GM23338 (cell line): ENCODE results near the gene HDAC6. TPM values are rescaled to one million over a fixed set of nuclear protein-coding genes. Genes with fewer than 3 reads are reported as not detected.

Experiments used
- ATAC-seq: fragments of 200-7000 bp; cut with Tn5 transposase; 3 replicates; pipeline ENCODE4 v1.9.1; 2020
- DNase-seq: peaks from one replicate; pipeline ENCODE4 v3.0.0-alpha.2; 2015; ENCODE audit warnings: low spot score
- H2AFZ ChIP-seq: fragments of 200-600 bp; sonication (generic); 2 replicates; pipeline ENCODE4 v1.8.0; 2016; ENCODE audit warnings: antibody characterized with exemption, mild to moderate bottlenecking, moderate library complexity
- H3F3A ChIP-seq: fragments of 200-600 bp; sonication (generic); replicated peaks from 2 replicates; pipeline ENCODE4 v1.8.0; 2017; ENCODE audit warnings: antibody characterized with exemption, mixed run types, low read depth
- H3K27ac ChIP-seq: fragments of 200-600 bp; sonication (generic); 2 replicates; pipeline ENCODE4 v1.6.1; 2016; ENCODE audit warnings: low read depth
- H3K27me3 ChIP-seq: fragments of 200-600 bp; sonication (generic); 2 replicates; pipeline ENCODE4 v1.8.0; 2016; ENCODE audit warnings: mild to moderate bottlenecking, mixed run types, moderate library complexity; ENCODE audit not compliant: insufficient read depth
- H3K36me3 ChIP-seq: fragments of 200-600 bp; sonication (generic); 2 replicates; pipeline ENCODE4 v1.8.0; 2016; ENCODE audit warnings: mild to moderate bottlenecking; ENCODE audit not compliant: insufficient read depth
- H3K4me1 ChIP-seq: fragments of 200-600 bp; sonication (generic); 2 replicates; pipeline ENCODE4 v1.8.0; 2016; ENCODE audit warnings: mild to moderate bottlenecking, moderate library complexity; ENCODE audit not compliant: insufficient read depth
- H3K4me2 ChIP-seq: fragments of 200-600 bp; sonication (generic); 2 replicates; pipeline ENCODE4 v1.7.1; 2017; ENCODE audit warnings: mixed run types
- H3K4me3 ChIP-seq: fragments of 200-600 bp; sonication (generic); 2 replicates; pipeline ENCODE4 v1.6.1; 2016; ENCODE audit warnings: mixed run types
- H3K79me2 ChIP-seq: fragments of 200-600 bp; sonication (generic); replicated peaks from 2 replicates; pipeline ENCODE4 v1.8.0; 2017; ENCODE audit warnings: mild to moderate bottlenecking; ENCODE audit not compliant: insufficient read depth
- H3K9me2 ChIP-seq: fragments of 200-600 bp; sonication (generic); 2 replicates; pipeline ENCODE4 v1.8.0; 2017; ENCODE audit not compliant: insufficient read depth
- H4K20me1 ChIP-seq: fragments of 200-600 bp; sonication (generic); replicated peaks from 2 replicates; pipeline ENCODE4 v1.8.0; 2017; ENCODE audit warnings: mild to moderate bottlenecking; ENCODE audit not compliant: insufficient read depth
- H3K27ac Mint-ChIP-seq: 2 replicates; pipeline ENCODE4 v1.8.0; 2020; ENCODE audit warnings: inconsistent platforms, mild to moderate bottlenecking, moderate library complexity, mixed read lengths
- H3K27me3 Mint-ChIP-seq: 3 replicates; pipeline ENCODE4 v1.8.0; 2022; ENCODE audit warnings: low read depth, mild to moderate bottlenecking, moderate library complexity, mixed read lengths, inconsistent platforms; ENCODE audit not compliant: insufficient read depth, poor library complexity
- H3K36me3 Mint-ChIP-seq: 3 replicates; pipeline ENCODE4 v1.8.0; 2021; ENCODE audit warnings: low read depth, mild to moderate bottlenecking, inconsistent platforms, moderate library complexity, mixed read lengths
- H3K4me1 Mint-ChIP-seq: 3 replicates; pipeline ENCODE4 v1.8.0; 2020; ENCODE audit warnings: mild to moderate bottlenecking, inconsistent platforms, mixed read lengths
- H3K4me3 Mint-ChIP-seq: 3 replicates; pipeline ENCODE4 v1.8.0; 2021; ENCODE audit warnings: moderate library complexity, mild to moderate bottlenecking, inconsistent platforms, mixed read lengths
- H3K9me3 Mint-ChIP-seq: 3 replicates; pipeline ENCODE4 v1.8.0; 2020; ENCODE audit warnings: moderate library complexity, mild to moderate bottlenecking, inconsistent platforms, mixed read lengths
- CTCF ChIP-seq, 2 experiments: fragments of 200-600 bp in 1 of 2; sonication (generic) in 1 of 2; conservative IDR thresholded peaks; 2 replicates each; pipeline versions ENCODE4 v1.5.1 to v1.6.1; 2016 to 2017; ENCODE audit warnings: antibody characterized with exemption in 2 of 2, low read depth in 2 of 2, mild to moderate bottlenecking in 2 of 2, moderate library complexity in 1 of 2
- JUNB ChIP-seq: IDR thresholded peaks from one replicate; pipeline ENCODE4 v1.6.1; 2016; ENCODE audit warnings: antibody characterized with exemption; ENCODE audit not compliant: unreplicated experiment
- NANOG ChIP-seq: IDR thresholded peaks from 2 replicates; pipeline ENCODE4 v1.6.1; 2016; ENCODE audit warnings: antibody characterized with exemption, borderline replicate concordance
- POLR2AphosphoS5 ChIP-seq: IDR thresholded peaks from 2 replicates; pipeline ENCODE4 v1.6.1; 2016; ENCODE audit warnings: antibody characterized with exemption, low read depth
- REST ChIP-seq: IDR thresholded peaks from one replicate; pipeline ENCODE4 v1.6.1; 2018; ENCODE audit warnings: antibody characterized with exemption; ENCODE audit not compliant: unreplicated experiment
- ZNF114 ChIP-seq: fragments of 250-450 bp; sonication (Bioruptor Pico); IDR thresholded peaks from 2 replicates; pipeline ENCODE4 v1.5.0; 2020; ENCODE audit warnings: mild to moderate bottlenecking, moderate library complexity
- polyA plus RNA-seq: library from polyadenylated mRNA; unstranded; fragments of >200 nt; fragmentation: Nextera tagmentation; extraction: Ambion mirVana; gene quantifications from 2 replicates; pipeline ENCODE4 v1.2.1, GENCODE V29; 2016
- total RNA-seq: library from RNA; depleted of rRNA; stranded (reverse); fragments of >200 nt; shearing (Covaris generic); gene quantifications from 2 replicates; pipeline ENCODE4 v1.2.3, GENCODE V29; 2014
- TF ChIP-seq, protein P1 (sequence below): fragments of 250-450 bp; sonication (Bioruptor Pico); IDR thresholded peaks from 2 replicates; pipeline ENCODE4 v1.5.0; 2020; ENCODE audit warnings: mild to moderate bottlenecking, moderate library complexity
- TF ChIP-seq, protein P2 (sequence below): IDR thresholded peaks from 2 replicates; pipeline ENCODE4 v1.6.1; 2016; ENCODE audit warnings: antibody characterized with exemption

HDAC6 gene
- total and polyA plus RNA-seq, 2 experiments from 2014 or later, result 33.0 to 49.8 TPM

DNA sequence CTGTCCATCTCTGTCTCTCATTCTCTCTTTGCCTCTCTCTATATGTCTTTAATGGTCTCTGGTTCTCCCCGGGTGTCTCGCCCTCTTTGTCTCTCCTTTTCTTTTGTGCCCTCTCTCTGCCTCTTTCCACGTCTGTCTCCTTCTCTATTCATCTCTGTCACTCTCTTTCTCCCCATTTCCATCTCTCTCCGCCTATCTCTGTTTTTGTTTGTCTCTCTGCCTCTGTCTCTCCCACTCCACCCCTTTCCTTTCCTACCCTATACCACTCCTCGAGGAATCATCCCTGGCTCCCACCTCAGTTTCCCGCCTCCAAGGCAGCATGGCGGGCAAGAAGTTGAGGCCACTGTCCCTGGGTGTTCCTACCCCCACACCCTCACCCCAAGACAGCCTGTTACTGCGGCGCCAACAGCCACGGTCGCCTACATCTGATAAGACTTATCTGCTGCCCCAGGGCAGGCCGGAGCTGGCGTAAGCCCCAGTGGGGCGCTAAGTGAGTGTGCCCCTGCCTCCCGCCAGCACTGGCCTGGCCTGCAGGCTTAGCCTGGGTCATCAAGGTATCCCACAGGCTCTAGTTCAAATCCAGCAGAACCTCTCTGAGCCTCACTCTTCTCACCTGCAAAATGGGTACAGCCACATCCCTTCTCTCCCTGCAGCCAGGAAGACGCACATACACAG is 16.2 kb upstream of the HDAC6 start:
- Mint-ChIP-seq H3K4me3 (no peak overlapping the region), H3K36me3 (no peaks in the 10 kb centered on the region; the same call in 2 of the 3 replicates), H3K9me3 (no peaks in the 10 kb centered on the region; the same call in 1 of the 3 replicates), H3K27me3 (peaks cover 4% of the 10 kb centered on the region), H3K27ac (no peak overlapping the region), H3K4me1 (no peaks in the 10 kb centered on the region; the same call in 2 of the 3 replicates)
- ATAC-seq (no peak), DNase-seq (no peak)
- Histone ChIP-seq H3K4me3 (no peak overlapping the region), H4K20me1 (no peaks in the 10 kb centered on the region), H3K4me2 (no peak overlapping the region), H3K4me1 (no peaks in the 10 kb centered on the region), H2AFZ (no peak overlapping the region), H3K9me2 (no peaks in the 10 kb centered on the region), H3K36me3 (no peaks in the 10 kb centered on the region), H3F3A (no peaks in the 10 kb centered on the region), H3K27ac (no peak overlapping the region), H3K79me2 (no peaks in the 10 kb centered on the region), H3K27me3 (no peaks in the 10 kb centered on the region)
- no peak for TF ChIP-seq REST
- TF ChIP-seq ZNF114 (CRISPR knock-in tag), result no peak

DNA sequence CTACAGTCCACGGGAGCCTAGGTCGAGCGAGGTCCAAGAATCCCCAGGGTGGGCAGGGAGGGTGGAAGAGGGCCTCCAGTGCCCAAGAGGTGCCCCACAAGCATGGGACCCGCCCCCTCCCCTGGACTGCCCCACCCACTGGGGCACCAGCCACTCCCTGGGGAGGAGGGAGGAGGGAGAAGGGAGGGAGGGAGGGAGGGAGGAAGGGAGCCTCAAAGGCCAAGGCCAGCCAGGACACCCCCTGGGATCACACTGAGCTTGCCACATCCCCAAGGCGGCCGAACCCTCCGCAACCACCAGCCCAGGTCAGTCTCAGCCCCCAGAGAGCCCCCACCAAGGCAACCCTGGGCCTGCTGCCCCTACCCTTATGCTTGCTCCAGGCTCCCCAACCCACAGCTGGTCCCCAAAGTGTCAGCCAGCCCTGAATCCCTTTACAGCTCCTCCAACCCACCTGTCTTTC is 15.5 kb upstream of the HDAC6 start, which contains the start of gene GATA1:
Gene GATA1 (plus strand): TSS at position 250 of the 460 bp plus-strand sequence. CDS start 4,520 bp downstream, outside the sequence.
- no peaks in the 10 kb centered on the region for H3K36me3 ChIP-seq
- H3K36me3 Mint-ChIP-seq, result no peaks in the 10 kb centered on the region; the same call in 2 of the 3 replicates
- H3K27ac Mint-ChIP-seq, result no peak within 1 kb of the TSS; the same call in 1 of the 2 replicates
- H3K27ac ChIP-seq, result no peak within 1 kb of the TSS
- H3K4me3 Mint-ChIP-seq, result no peak within 1 kb of the TSS
- no peak for DNase-seq
- H3K9me3 Mint-ChIP-seq, result no peaks in the 10 kb centered on the region; the same call in 1 of the 3 replicates
- H3K4me1 Mint-ChIP-seq, result no peaks in the 10 kb centered on the region; the same call in 2 of the 3 replicates
- H3K9me2 ChIP-seq, result no peaks in the 10 kb centered on the region
- H3K79me2 ChIP-seq, result no peaks in the 10 kb centered on the region
- H3K27me3 ChIP-seq, result no peaks in the 10 kb centered on the region
- no peaks in the 10 kb centered on the region for H4K20me1 ChIP-seq
- H2AFZ ChIP-seq, result no peak within 1 kb of the TSS
- no peak within 1 kb of the TSS for H3K4me3 ChIP-seq
- no peaks in the 10 kb centered on the region for H3K4me1 ChIP-seq
- no peaks in the 10 kb centered on the region for H3F3A ChIP-seq
- ATAC-seq, result no peak
- no peak within 1 kb of the TSS for H3K4me2 ChIP-seq
- peaks cover 4% of the 10 kb centered on the region for H3K27me3 Mint-ChIP-seq
- TF ChIP-seq JUNB (no peak), NANOG (no peak), POLR2AphosphoS5 (no peak), ZNF114 (CRISPR knock-in tag) (no peak), CTCF (conservative IDR thresholded peaks at IDR 0.05; ENCODE audit: low read depth in 2 of 2) (no peak)
- TF ChIP-seq, protein P1, sequence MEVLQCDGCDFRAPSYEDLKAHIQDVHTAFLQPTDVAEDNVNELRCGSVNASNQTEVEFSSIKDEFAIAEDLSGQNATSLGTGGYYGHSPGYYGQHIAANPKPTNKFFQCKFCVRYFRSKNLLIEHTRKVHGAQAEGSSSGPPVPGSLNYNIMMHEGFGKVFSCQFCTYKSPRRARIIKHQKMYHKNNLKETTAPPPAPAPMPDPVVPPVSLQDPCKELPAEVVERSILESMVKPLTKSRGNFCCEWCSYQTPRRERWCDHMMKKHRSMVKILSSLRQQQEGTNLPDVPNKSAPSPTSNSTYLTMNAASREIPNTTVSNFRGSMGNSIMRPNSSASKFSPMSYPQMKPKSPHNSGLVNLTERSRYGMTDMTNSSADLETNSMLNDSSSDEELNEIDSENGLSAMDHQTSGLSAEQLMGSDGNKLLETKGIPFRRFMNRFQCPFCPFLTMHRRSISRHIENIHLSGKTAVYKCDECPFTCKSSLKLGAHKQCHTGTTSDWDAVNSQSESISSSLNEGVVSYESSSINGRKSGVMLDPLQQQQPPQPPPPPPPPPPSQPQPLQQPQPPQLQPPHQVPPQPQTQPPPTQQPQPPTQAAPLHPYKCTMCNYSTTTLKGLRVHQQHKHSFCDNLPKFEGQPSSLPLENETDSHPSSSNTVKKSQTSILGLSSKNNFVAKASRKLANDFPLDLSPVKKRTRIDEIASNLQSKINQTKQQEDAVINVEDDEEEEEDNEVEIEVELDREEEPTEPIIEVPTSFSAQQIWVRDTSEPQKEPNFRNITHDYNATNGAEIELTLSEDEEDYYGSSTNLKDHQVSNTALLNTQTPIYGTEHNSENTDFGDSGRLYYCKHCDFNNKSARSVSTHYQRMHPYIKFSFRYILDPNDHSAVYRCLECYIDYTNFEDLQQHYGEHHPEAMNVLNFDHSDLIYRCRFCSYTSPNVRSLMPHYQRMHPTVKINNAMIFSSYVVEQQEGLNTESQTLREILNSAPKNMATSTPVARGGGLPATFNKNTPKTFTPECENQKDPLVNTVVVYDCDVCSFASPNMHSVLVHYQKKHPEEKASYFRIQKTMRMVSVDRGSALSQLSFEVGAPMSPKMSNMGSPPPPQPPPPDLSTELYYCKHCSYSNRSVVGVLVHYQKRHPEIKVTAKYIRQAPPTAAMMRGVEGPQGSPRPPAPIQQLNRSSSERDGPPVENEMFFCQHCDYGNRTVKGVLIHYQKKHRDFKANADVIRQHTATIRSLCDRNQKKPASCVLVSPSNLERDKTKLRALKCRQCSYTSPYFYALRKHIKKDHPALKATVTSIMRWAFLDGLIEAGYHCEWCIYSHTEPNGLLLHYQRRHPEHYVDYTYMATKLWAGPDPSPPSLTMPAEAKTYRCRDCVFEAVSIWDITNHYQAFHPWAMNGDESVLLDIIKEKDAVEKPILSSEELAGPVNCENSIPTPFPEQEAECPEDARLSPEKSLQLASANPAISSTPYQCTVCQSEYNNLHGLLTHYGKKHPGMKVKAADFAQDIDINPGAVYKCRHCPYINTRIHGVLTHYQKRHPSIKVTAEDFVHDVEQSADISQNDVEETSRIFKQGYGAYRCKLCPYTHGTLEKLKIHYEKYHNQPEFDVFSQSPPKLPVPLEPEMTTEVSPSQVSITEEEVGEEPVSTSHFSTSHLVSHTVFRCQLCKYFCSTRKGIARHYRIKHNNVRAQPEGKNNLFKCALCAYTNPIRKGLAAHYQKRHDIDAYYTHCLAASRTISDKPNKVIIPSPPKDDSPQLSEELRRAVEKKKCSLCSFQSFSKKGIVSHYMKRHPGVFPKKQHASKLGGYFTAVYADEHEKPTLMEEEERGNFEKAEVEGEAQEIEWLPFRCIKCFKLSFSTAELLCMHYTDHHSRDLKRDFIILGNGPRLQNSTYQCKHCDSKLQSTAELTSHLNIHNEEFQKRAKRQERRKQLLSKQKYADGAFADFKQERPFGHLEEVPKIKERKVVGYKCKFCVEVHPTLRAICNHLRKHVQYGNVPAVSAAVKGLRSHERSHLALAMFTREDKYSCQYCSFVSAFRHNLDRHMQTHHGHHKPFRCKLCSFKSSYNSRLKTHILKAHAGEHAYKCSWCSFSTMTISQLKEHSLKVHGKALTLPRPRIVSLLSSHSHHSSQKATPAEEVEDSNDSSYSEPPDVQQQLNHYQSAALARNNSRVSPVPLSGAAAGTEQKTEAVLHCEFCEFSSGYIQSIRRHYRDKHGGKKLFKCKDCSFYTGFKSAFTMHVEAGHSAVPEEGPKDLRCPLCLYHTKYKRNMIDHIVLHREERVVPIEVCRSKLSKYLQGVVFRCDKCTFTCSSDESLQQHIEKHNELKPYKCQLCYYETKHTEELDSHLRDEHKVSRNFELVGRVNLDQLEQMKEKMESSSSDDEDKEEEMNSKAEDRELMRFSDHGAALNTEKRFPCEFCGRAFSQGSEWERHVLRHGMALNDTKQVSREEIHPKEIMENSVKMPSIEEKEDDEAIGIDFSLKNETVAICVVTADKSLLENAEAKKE, result no peak
- TF ChIP-seq, protein P2, sequence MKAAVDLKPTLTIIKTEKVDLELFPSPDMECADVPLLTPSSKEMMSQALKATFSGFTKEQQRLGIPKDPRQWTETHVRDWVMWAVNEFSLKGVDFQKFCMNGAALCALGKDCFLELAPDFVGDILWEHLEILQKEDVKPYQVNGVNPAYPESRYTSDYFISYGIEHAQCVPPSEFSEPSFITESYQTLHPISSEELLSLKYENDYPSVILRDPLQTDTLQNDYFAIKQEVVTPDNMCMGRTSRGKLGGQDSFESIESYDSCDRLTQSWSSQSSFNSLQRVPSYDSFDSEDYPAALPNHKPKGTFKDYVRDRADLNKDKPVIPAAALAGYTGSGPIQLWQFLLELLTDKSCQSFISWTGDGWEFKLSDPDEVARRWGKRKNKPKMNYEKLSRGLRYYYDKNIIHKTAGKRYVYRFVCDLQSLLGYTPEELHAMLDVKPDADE, result no peak
